Urinary bladder (tissue), 4 donors: ENCODE measurements around the gene CPEB1. TPM values are rescaled to one million over a fixed set of nuclear protein-coding genes. Genes with fewer than 3 reads are reported as not detected.

Experiments used
- DNase-seq: peaks from one replicate; pipeline ENCODE4 v3.0.0-alpha.2; 2015; ENCODE audit errors: extremely low spot score
- H3K27ac ChIP-seq: one replicate; pipeline ENCODE4 v1.5.1; 2013; ENCODE audit warnings: low read depth, mild to moderate bottlenecking, moderate library complexity
- H3K36me3 ChIP-seq: one replicate; pipeline ENCODE4 v1.6.1; 2013; ENCODE audit warnings: mild to moderate bottlenecking, moderate library complexity; ENCODE audit not compliant: insufficient read depth
- H3K4me1 ChIP-seq: one replicate; pipeline ENCODE4 v1.6.1; 2013; ENCODE audit warnings: mild to moderate bottlenecking, moderate library complexity; ENCODE audit not compliant: insufficient read depth
- H3K4me3 ChIP-seq: one replicate; pipeline ENCODE4 v1.5.1; 2013; ENCODE audit warnings: low read depth, low read length
- WGBS: extraction: QIAGEN DNeasy Blood & Tissue Kit; methylation state at CpG from one replicate; pipeline ENCODE4 v1.1.7; 2013; 5-methylcytosine and 5-hydroxymethylcytosine counted together
- polyA plus RNA-seq: library from polyadenylated mRNA; stranded (reverse); fragments of 200-250 nt; gene quantifications from one replicate; pipeline ENCODE4 v1.2.3, GENCODE V29; 2013
- total RNA-seq: library from RNA; depleted of rRNA; stranded (reverse); fragments of >200 nt; gene quantifications from one replicate; pipeline ENCODE4 v1.2.3, GENCODE V29; 2014
- donor health status: healthy with polysubstance abuse.
- donor health status: healthy.

Gene CPEB1
- total and polyA plus RNA-seq, 2 donors: 4.7 to 11.0 TPM

- WGBS: 52% methylated on average over 2 of the region's 2 CpGs
- Histone ChIP-seq H3K36me3 (peaks cover 1% of the 10 kb centered on the region), H3K27ac (no peak overlapping the region), H3K4me1 (no peaks in the 10 kb centered on the region), H3K4me3 (no peak overlapping the region)
- DNase-seq: no peak
Measured at GRCh38 chr15:82595766-82596165, 51.4 kb downstream of the CPEB1 start.

GRCh38 chr15:82595203-82595602, 52.0 kb downstream of the CPEB1 start:
- no peak for DNase-seq
- WGBS: 80% methylated on average over 3 of the region's 3 CpGs
- Histone ChIP-seq H3K4me1 (no peaks in the 10 kb centered on the region), H3K36me3 (peaks cover 1% of the 10 kb centered on the region), H3K27ac (no peak overlapping the region), H3K4me3 (no peak overlapping the region)

- no peaks in the 10 kb centered on the region for H3K36me3 ChIP-seq
- no peak overlapping the region for H3K4me3 ChIP-seq
- no peak for DNase-seq
- H3K4me1 ChIP-seq: no peaks in the 10 kb centered on the region
- H3K27ac ChIP-seq: no peak overlapping the region
- 67% methylated on average over 4 of the region's 4 CpGs for WGBS
Measured at GRCh38 chr15:82587805-82588204, 59.4 kb downstream of the CPEB1 start.

- WGBS: 36% methylated on average over 3 of the region's 3 CpGs
- no peak overlapping the region for H3K27ac ChIP-seq
- no peak overlapping the region for H3K4me3 ChIP-seq
- DNase-seq: no peak
- H3K36me3 ChIP-seq: no peaks in the 10 kb centered on the region
- no peaks in the 10 kb centered on the region for H3K4me1 ChIP-seq
Measured at GRCh38 chr15:82585072-82585471, 62.1 kb downstream of the CPEB1 start.

GRCh38 chr15:82580713-82581112, 66.5 kb downstream of the CPEB1 start:
- H3K27ac ChIP-seq: no peak overlapping the region
- WGBS: 85% methylated on average over 2 of the region's 2 CpGs
- no peak for DNase-seq
- no peak overlapping the region for H3K4me3 ChIP-seq
- H3K36me3 ChIP-seq: no peaks in the 10 kb centered on the region
- no peaks in the 10 kb centered on the region for H3K4me1 ChIP-seq

- 69% methylated on average over 3 of the region's 3 CpGs for WGBS
- no peak for DNase-seq
Measured at GRCh38 chr15:82575335-82575734, 71.8 kb downstream of the CPEB1 start.

GRCh38 chr15:82572986-82573385, 74.2 kb downstream of the CPEB1 start:
- no peaks in the 10 kb centered on the region for H3K4me1 ChIP-seq
- WGBS: 67% methylated on average over 3 of the region's 3 CpGs
- H3K4me3 ChIP-seq: no peak overlapping the region
- DNase-seq: no peak
- H3K36me3 ChIP-seq: no peaks in the 10 kb centered on the region
- H3K27ac ChIP-seq: no peak overlapping the region

More at GRCh38 chr15:82575335-82575734, 71.8 kb downstream of the CPEB1 start:
- Histone ChIP-seq H3K27ac (no peak overlapping the region), H3K4me1 (no peaks in the 10 kb centered on the region), H3K36me3 (no peaks in the 10 kb centered on the region), H3K4me3 (no peak overlapping the region)

GRCh38 chr15:82572311-82572710, 74.9 kb downstream of the CPEB1 start:
- DNase-seq: no peak
- 65% methylated on average over 5 of the region's 5 CpGs for WGBS
- H3K4me3 ChIP-seq: no peak overlapping the region
- no peaks in the 10 kb centered on the region for H3K4me1 ChIP-seq
- no peaks in the 10 kb centered on the region for H3K36me3 ChIP-seq
- H3K27ac ChIP-seq: no peak overlapping the region

- under 1% methylated on average over 17 of the region's 17 CpGs for WGBS
- Histone ChIP-seq H3K36me3 (no peaks in the 10 kb centered on the region), H3K27ac (peak overlapping the region; percentile 5), H3K4me1 (no peaks in the 10 kb centered on the region), H3K4me3 (peak overlapping the region; percentile 3)
- peak; percentile 26 for DNase-seq
Measured at GRCh38 chr15:82571722-82572222, 75.4 kb downstream of the CPEB1 start.

- H3K4me3 ChIP-seq: no peak overlapping the region
- no peaks in the 10 kb centered on the region for H3K4me1 ChIP-seq
- no peak for DNase-seq
- H3K36me3 ChIP-seq: no peaks in the 10 kb centered on the region
- H3K27ac ChIP-seq: no peak overlapping the region
- WGBS: 38% methylated on average over 7 of the region's 7 CpGs
Measured at GRCh38 chr15:82570721-82571508, 76.2 kb downstream of the CPEB1 start.

- Histone ChIP-seq H3K4me3 (no peak overlapping the region), H3K4me1 (no peaks in the 10 kb centered on the region), H3K27ac (no peak overlapping the region), H3K36me3 (no peaks in the 10 kb centered on the region)
- no peak for DNase-seq
- WGBS: 93% methylated on average over 4 of the region's 4 CpGs
Measured at GRCh38 chr15:82569834-82570233, 77.3 kb downstream of the CPEB1 start.

GRCh38 chr15:82568986-82569385, 78.2 kb downstream of the CPEB1 start:
- Histone ChIP-seq H3K27ac (no peak overlapping the region), H3K36me3 (no peaks in the 10 kb centered on the region), H3K4me3 (no peak overlapping the region), H3K4me1 (no peaks in the 10 kb centered on the region)
- no peak for DNase-seq
- 84% methylated on average over 5 of the region's 5 CpGs for WGBS

- no peak for DNase-seq
- Histone ChIP-seq H3K4me1 (no peaks in the 10 kb centered on the region), H3K4me3 (no peak overlapping the region), H3K27ac (no peak overlapping the region), H3K36me3 (no peaks in the 10 kb centered on the region)
- 76% methylated on average over 2 of the region's 2 CpGs for WGBS
Measured at GRCh38 chr15:82567661-82568060, 79.5 kb downstream of the CPEB1 start.

GRCh38 chr15:82566690-82567089, 80.5 kb downstream of the CPEB1 start:
- Histone ChIP-seq H3K27ac (no peak overlapping the region), H3K36me3 (no peaks in the 10 kb centered on the region), H3K4me3 (no peak overlapping the region), H3K4me1 (no peaks in the 10 kb centered on the region)
- 80% methylated on average over 1 of the region's 1 CpG for WGBS
- DNase-seq: no peak
